22Rv1 (cell line): ENCODE results near the gene CSTA.

ENCODE experiments used
- CTCF ChIP-seq: fragments of 450-650 bp; IDR thresholded peaks from 2 replicates; pipeline ENCODE4 v1.5.1; 2017; ENCODE audit warnings: mild to moderate bottlenecking
- ZFX ChIP-seq: fragments of 450-650 bp; IDR thresholded peaks from 2 replicates; pipeline ENCODE4 v1.6.1; 2017; ENCODE audit warnings: antibody characterized with exemption, borderline replicate concordance

GRCh38 chr3:122295266-122296062, 29.6 kb upstream of the CSTA start:
- TF ChIP-seq CTCF (no peak), ZFX (no peak)
